ENCODE results near the gene ALG14. TPM values are rescaled to one million over a fixed set of nuclear protein-coding genes. Genes with fewer than 3 reads are reported as not detected.
"Not testable (repeated sequence)": the region's sequence is repeated elsewhere in the genome, so short reads cannot be mapped to it uniquely, and the experiment has no call there.

ALG14 gene
- total RNA-seq, 1 experiment from 2014 or later, result 5.7 TPM

DNA sequence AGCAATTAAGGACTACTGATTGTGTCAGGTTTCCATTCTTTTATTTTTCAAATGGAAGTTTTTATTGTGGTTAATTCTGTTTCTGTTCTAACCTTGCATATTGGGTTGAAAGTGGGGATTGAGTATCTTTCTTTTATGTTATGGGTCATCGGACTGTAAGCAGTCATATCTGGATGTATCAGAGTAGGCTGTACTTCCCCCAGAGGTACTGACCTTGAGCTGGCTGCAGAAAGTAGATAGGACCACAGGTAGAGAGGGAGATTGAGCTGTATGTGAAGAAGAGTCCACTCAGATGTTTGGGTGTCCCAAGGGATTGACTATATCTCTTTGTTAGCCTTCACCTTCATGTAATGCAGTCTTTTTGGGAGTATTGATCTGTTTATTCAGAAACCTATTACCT is 20.5 kb upstream of the ALG14 start:
- BruUV-seq (replicated peaks), result no TSS peak
- Histone ChIP-seq H3K9me2 (ENCODE audit: insufficient read depth) (peaks cover 2% of the 10 kb centered on the region; the same call in 1 of the 2 replicates), H3K79me2 (ENCODE audit: insufficient read depth, low read length) (no peaks in the 10 kb centered on the region), H2AFZ (ENCODE audit: low read depth, low read length, poor library complexity, severe bottlenecking) (no peak overlapping the region), H3K9me3 (ENCODE audit: control insufficient read depth in 1 of 2, insufficient read depth in 1 of 2, low read depth in 1 of 2, low read length in 2 of 2) (no peaks in the 10 kb centered on the region), H3K4me1 (ENCODE audit: control insufficient read depth in 1 of 2, insufficient read depth in 2 of 2, low read length in 2 of 2) (no peaks in the 10 kb centered on the region), H3K4me3 (replicated peaks in 1 of 2; ENCODE audit: low read depth in 1 of 2, low read length in 2 of 2) (no peak overlapping the region), H4K20me1 (ENCODE audit: insufficient read depth) (no peaks in the 10 kb centered on the region), H3K27ac (ENCODE audit: low read depth, low read length) (no peak overlapping the region), H3K9ac (ENCODE audit: low read length) (no peak overlapping the region), H3K27me3 (ENCODE audit: insufficient read depth, low read length) (no peaks in the 10 kb centered on the region), H3K4me2 (ENCODE audit: low read length) (no peak overlapping the region), H3K36me3 (ENCODE audit: control insufficient read depth in 1 of 2, insufficient read depth in 2 of 2, low read length in 2 of 2) (no peaks in the 10 kb centered on the region)
- no peak for TF ChIP-seq SP1 (IDR thresholded peaks at IDR 0.05; ENCODE audit: low read depth)
- TF ChIP-seq, protein P1, sequence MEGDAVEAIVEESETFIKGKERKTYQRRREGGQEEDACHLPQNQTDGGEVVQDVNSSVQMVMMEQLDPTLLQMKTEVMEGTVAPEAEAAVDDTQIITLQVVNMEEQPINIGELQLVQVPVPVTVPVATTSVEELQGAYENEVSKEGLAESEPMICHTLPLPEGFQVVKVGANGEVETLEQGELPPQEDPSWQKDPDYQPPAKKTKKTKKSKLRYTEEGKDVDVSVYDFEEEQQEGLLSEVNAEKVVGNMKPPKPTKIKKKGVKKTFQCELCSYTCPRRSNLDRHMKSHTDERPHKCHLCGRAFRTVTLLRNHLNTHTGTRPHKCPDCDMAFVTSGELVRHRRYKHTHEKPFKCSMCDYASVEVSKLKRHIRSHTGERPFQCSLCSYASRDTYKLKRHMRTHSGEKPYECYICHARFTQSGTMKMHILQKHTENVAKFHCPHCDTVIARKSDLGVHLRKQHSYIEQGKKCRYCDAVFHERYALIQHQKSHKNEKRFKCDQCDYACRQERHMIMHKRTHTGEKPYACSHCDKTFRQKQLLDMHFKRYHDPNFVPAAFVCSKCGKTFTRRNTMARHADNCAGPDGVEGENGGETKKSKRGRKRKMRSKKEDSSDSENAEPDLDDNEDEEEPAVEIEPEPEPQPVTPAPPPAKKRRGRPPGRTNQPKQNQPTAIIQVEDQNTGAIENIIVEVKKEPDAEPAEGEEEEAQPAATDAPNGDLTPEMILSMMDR (IDR thresholded peaks at IDR 0.05 in 2 of 3, conservative IDR thresholded peaks at IDR 0.05 in 1 of 3; ENCODE audit: borderline replicate concordance in 1 of 3, insufficient read depth in 1 of 3, low read depth in 2 of 3, low read length in 2 of 3), result no peak
- no peak for TF ChIP-seq ZFX (IDR thresholded peaks at IDR 0.05)
- TF ChIP-seq TCF7L2 (IDR thresholded peaks at IDR 0.05; ENCODE audit: borderline replicate concordance, extremely low read depth, insufficient read depth, insufficient read length), result no peak
- TF ChIP-seq ZNF274 (IDR thresholded peaks at IDR 0.05; ENCODE audit: low read depth, low read length), result no peak
- no peak for TF ChIP-seq EZH2phosphoT487 (IDR thresholded peaks at IDR 0.05; ENCODE audit: borderline replicate concordance)
- POLR2A ChIA-PET, result no interaction called here
- CTCF ChIA-PET, result interaction anchor here (3.0 kb wide), 1 partner anchor 9 kb away, joined by 9 read pairs; no protein-coding TSS in a partner anchor
- DNase-seq (ENCODE audit: low read depth, low spot score) (no peak), ATAC-seq (no peak)
- intact Hi-C loops (cut with micrococcal nuclease), result no loop called here
- RAD21 ChIA-PET (ENCODE audit: low non-redundant PET in 1 of 2, low total read pairs in 2 of 2, uncharacterized antibody in 2 of 2, unreplicated experiment in 2 of 2), result no interaction called here

DNA sequence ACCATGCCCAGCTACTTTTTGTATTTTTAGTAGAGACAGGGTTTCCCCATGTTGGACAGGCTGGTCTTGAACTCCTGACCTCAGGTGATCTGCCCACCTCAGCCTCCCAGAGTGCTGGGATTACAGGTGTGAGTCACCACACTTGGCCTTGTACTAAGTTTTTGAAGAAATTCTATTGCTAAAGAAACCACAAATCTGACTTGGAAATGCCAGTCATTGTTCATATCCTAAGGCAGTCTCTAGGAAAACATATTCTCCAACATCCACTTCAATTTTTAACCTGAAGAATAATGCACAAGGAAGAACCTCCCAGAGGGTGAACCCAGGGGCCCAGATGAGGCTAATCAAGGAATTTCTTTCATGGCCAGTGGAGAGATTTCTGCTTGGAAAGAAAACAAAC is 20.1 kb upstream of the ALG14 start:
- CTCF ChIA-PET, result interaction anchor here (3.0 kb wide), 1 partner anchor 8 kb away, joined by 9 read pairs; no protein-coding TSS in a partner anchor
- H4K20me1 ChIP-seq (ENCODE audit: insufficient read depth); H3K27me3 ChIP-seq (ENCODE audit: insufficient read depth, low read length); DNase-seq (ENCODE audit: low read depth, low spot score); H3K9me3 ChIP-seq (ENCODE audit: control insufficient read depth in 1 of 2, insufficient read depth in 1 of 2, low read depth in 1 of 2, low read length in 2 of 2); RAD21 ChIA-PET (ENCODE audit: low non-redundant PET in 1 of 2, low total read pairs in 2 of 2, uncharacterized antibody in 2 of 2, unreplicated experiment in 2 of 2); H2AFZ ChIP-seq (ENCODE audit: low read depth, low read length, poor library complexity, severe bottlenecking); H3K4me1 ChIP-seq (ENCODE audit: control insufficient read depth in 1 of 2, insufficient read depth in 2 of 2, low read length in 2 of 2); H3K9me2 ChIP-seq (ENCODE audit: insufficient read depth); H3K4me2 ChIP-seq (ENCODE audit: low read length); ATAC-seq; H3K36me3 ChIP-seq (ENCODE audit: control insufficient read depth in 1 of 2, insufficient read depth in 2 of 2, low read length in 2 of 2); intact Hi-C loops (cut with micrococcal nuclease); H3K79me2 ChIP-seq (ENCODE audit: insufficient read depth, low read length); H3K9ac ChIP-seq (ENCODE audit: low read length); BruUV-seq (replicated peaks); POLR2A ChIA-PET; H3K4me3 ChIP-seq (replicated peaks in 1 of 2; ENCODE audit: low read depth in 1 of 2, low read length in 2 of 2); H3K27ac ChIP-seq (ENCODE audit: low read depth, low read length): not testable (repeated sequence)

DNA sequence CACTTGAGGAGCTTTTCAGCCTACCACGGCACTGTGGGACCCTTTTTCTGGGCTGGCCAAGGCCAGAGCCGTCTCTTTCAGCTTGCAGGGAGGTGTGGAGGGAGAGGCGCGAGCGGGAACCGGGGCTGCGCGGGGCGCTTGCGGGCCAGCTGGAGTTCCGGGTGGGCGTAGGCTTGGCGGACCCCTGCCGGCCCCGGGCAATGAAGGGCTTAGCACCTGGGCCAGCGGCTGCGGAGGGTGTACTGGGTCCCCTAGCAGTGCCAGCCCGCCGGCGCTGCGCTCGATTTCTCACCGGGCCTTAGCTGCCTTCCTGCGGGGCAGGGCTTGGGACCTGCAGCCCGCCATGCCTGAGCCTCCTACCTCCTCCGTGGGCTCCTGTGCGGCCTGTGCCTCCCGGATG is 18.5 kb upstream of the ALG14 start:
- H2AFZ ChIP-seq (ENCODE audit: low read depth, low read length, poor library complexity, severe bottlenecking); POLR2A ChIA-PET; H3K4me3 ChIP-seq (replicated peaks in 1 of 2; ENCODE audit: low read depth in 1 of 2, low read length in 2 of 2); H3K27me3 ChIP-seq (ENCODE audit: insufficient read depth, low read length); DNase-seq (ENCODE audit: low read depth, low spot score); BruUV-seq (replicated peaks); H3K27ac ChIP-seq (ENCODE audit: low read depth, low read length); RAD21 ChIA-PET (ENCODE audit: low non-redundant PET in 1 of 2, low total read pairs in 2 of 2, uncharacterized antibody in 2 of 2, unreplicated experiment in 2 of 2); CTCF ChIA-PET; intact Hi-C loops (cut with micrococcal nuclease); H3K36me3 ChIP-seq (ENCODE audit: control insufficient read depth in 1 of 2, insufficient read depth in 2 of 2, low read length in 2 of 2); H3K9me2 ChIP-seq (ENCODE audit: insufficient read depth); H3K9me3 ChIP-seq (ENCODE audit: control insufficient read depth in 1 of 2, insufficient read depth in 1 of 2, low read depth in 1 of 2, low read length in 2 of 2); H3K79me2 ChIP-seq (ENCODE audit: insufficient read depth, low read length); H4K20me1 ChIP-seq (ENCODE audit: insufficient read depth); H3K4me2 ChIP-seq (ENCODE audit: low read length); H3K9ac ChIP-seq (ENCODE audit: low read length); ATAC-seq: not testable (repeated sequence)
- peaks cover 8 to 11% of the 10 kb centered on the region in 2 experiments; a peak in 3 of 4 replicates for H3K4me1 ChIP-seq (ENCODE audit: control insufficient read depth in 1 of 2, insufficient read depth in 2 of 2, low read length in 2 of 2)

Data from HCT116 (cell line).